Activated CD8-positive, alpha-beta T cell treated with anti-CD3 and anti-CD28 coated beads for 36 hours (primary cell): ENCODE data around the gene DIAPH2. TPM values are rescaled to one million over a fixed set of nuclear protein-coding genes. Genes with fewer than 3 reads are reported as not detected.

Source experiments
- ATAC-seq: fragments of 200-7000 bp; cut with Tn5 transposase; one replicate; pipeline ENCODE4 v1.10.0; 2021; ENCODE audit warnings: mild to moderate bottlenecking, moderate library complexity
- CTCF ChIA-PET: fragments of 350-600 bp; sonication (Branson Sonifier 250); formaldehyde crosslinking; loops from one replicate; lab custom pipeline; 2021; ENCODE audit warnings: antibody characterized with exemption; lab: Charles Lee
- POLR2A ChIA-PET: fragments of 350-600 bp; sonication (Branson Sonifier 250); formaldehyde crosslinking; loops from one replicate; lab custom pipeline; 2021; ENCODE audit warnings: antibody characterized with exemption; lab: Charles Lee
- DNase-seq: peaks from one replicate; pipeline ENCODE4 v3.0.0-alpha.2; 2020
- H3K27ac Mint-ChIP-seq: one replicate; pipeline ENCODE4 v1.8.0; 2021; ENCODE audit warnings: mild to moderate bottlenecking, mixed read lengths
- H3K27me3 Mint-ChIP-seq: one replicate; pipeline ENCODE4 v1.8.0; 2021; ENCODE audit warnings: mixed read lengths
- H3K36me3 Mint-ChIP-seq: one replicate; pipeline ENCODE4 v1.8.0; 2021; ENCODE audit warnings: low read depth, mixed read lengths
- H3K4me1 Mint-ChIP-seq: one replicate; pipeline ENCODE4 v1.8.0; 2021; ENCODE audit warnings: low read depth, mixed read lengths
- H3K4me3 Mint-ChIP-seq: one replicate; pipeline ENCODE4 v1.8.0; 2021; ENCODE audit warnings: mild to moderate bottlenecking, moderate library complexity, mixed read lengths
- H3K9me3 Mint-ChIP-seq: one replicate; pipeline ENCODE4 v1.8.0; 2021; ENCODE audit warnings: mixed read lengths
- intact Hi-C: fragments of 100-400 bp; cut with micrococcal nuclease; formaldehyde crosslinking; loops from one replicate; pipeline ENCODE4 v1.10.0; 2022
- total RNA-seq, 2 experiments: library from RNA; stranded (reverse); gene quantifications; one replicate each; pipeline ENCODE4 v1.2.3, GENCODE V29; 2021
- TF ChIP-seq, protein P1 (sequence below): fragments of 200-600 bp; IDR thresholded peaks from one replicate; pipeline ENCODE4 v1.8.0; 2022; ENCODE audit warnings: antibody characterized with exemption, mild to moderate bottlenecking

DIAPH2 gene
- total RNA-seq, 2 experiments from 2014 or later: 8.1 to 8.5 TPM

- H3K36me3 Mint-ChIP-seq: no peaks in the 10 kb centered on the region
- TF ChIP-seq, protein P1, sequence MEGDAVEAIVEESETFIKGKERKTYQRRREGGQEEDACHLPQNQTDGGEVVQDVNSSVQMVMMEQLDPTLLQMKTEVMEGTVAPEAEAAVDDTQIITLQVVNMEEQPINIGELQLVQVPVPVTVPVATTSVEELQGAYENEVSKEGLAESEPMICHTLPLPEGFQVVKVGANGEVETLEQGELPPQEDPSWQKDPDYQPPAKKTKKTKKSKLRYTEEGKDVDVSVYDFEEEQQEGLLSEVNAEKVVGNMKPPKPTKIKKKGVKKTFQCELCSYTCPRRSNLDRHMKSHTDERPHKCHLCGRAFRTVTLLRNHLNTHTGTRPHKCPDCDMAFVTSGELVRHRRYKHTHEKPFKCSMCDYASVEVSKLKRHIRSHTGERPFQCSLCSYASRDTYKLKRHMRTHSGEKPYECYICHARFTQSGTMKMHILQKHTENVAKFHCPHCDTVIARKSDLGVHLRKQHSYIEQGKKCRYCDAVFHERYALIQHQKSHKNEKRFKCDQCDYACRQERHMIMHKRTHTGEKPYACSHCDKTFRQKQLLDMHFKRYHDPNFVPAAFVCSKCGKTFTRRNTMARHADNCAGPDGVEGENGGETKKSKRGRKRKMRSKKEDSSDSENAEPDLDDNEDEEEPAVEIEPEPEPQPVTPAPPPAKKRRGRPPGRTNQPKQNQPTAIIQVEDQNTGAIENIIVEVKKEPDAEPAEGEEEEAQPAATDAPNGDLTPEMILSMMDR: no peak
- no peaks in the 10 kb centered on the region for H3K27me3 Mint-ChIP-seq
- ChIA-PET CTCF (no interaction called here), POLR2A (no interaction called here)
- no peak overlapping the region for H3K27ac Mint-ChIP-seq
- no peaks in the 10 kb centered on the region for H3K9me3 Mint-ChIP-seq
- no peak overlapping the region for H3K4me3 Mint-ChIP-seq
- intact Hi-C loops: no loop called here
- DNase-seq (no peak), ATAC-seq (no peak)
- H3K4me1 Mint-ChIP-seq: no peaks in the 10 kb centered on the region
Measured at GRCh38 chrX:96703379-96703778, 18.7 kb downstream of the DIAPH2 start.

DNA sequence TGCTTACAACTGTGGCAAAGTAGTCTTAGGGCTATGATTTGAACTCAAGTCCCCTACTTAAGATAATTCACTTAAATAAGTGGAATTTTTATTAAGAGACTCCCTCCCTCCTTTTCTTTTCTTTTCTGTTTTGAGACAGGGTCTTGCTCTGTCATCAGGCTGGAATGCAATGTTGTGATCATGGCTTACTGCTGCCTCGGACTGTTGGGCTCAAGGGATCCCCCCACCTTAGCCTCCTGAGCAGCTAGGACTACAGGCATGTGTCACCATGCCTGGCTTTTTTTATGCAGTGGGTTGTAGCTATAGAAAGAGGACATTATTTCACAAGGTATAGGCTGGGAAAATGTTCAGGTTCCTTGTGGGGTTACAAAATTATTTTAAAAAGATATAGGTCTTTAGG is 19.2 kb downstream of the DIAPH2 start:
- ChIA-PET CTCF (no interaction called here), POLR2A (no interaction called here)
- DNase-seq (no peak), ATAC-seq (no peak)
- Mint-ChIP-seq H3K4me3 (no peak overlapping the region), H3K27ac (no peak overlapping the region), H3K9me3 (no peaks in the 10 kb centered on the region), H3K36me3 (no peaks in the 10 kb centered on the region), H3K27me3 (no peaks in the 10 kb centered on the region), H3K4me1 (no peaks in the 10 kb centered on the region)
- intact Hi-C loops: no loop called here
- TF ChIP-seq, protein P1: no peak

DNA sequence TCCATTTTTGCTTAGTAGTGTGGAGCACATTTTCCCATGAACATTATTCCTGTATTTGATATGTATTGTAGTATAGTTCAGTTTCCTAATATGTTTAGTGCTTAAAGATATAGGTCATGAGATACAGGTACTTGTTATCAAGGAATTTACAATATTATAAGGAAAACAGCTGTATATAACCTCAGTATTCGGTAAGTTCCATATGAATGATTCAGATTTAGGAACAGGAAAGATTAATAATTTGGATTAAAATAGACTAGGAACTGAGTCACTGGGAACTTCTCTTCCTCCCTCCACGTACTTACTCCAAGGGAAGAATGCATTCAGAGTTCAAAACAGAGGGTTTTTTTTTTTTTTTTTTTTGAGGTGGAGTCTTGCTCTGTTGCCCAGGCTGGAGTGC is 20.0 kb downstream of the DIAPH2 start:
- H3K9me3 Mint-ChIP-seq: no peaks in the 10 kb centered on the region
- no peak for DNase-seq
- ChIA-PET CTCF (no interaction called here), POLR2A (no interaction called here)
- H3K4me1 Mint-ChIP-seq: no peaks in the 10 kb centered on the region
- no peak overlapping the region for H3K27ac Mint-ChIP-seq
- intact Hi-C loops: no loop called here
- ATAC-seq: no peak
- H3K27me3 Mint-ChIP-seq: no peaks in the 10 kb centered on the region
- H3K4me3 Mint-ChIP-seq: no peak overlapping the region
- no peaks in the 10 kb centered on the region for H3K36me3 Mint-ChIP-seq
- TF ChIP-seq, protein P1: no peak

- intact Hi-C loops: no loop called here
- DNase-seq (no peak), ATAC-seq (no peak)
- Mint-ChIP-seq H3K4me3 (no peak overlapping the region), H3K36me3 (no peaks in the 10 kb centered on the region), H3K4me1 (no peaks in the 10 kb centered on the region), H3K27me3 (no peaks in the 10 kb centered on the region), H3K27ac (no peak overlapping the region), H3K9me3 (no peaks in the 10 kb centered on the region)
- ChIA-PET POLR2A (no interaction called here), CTCF (no interaction called here)
- TF ChIP-seq, protein P1: no peak
Measured at GRCh38 chrX:96705905-96706304, 21.3 kb downstream of the DIAPH2 start.

DNA sequence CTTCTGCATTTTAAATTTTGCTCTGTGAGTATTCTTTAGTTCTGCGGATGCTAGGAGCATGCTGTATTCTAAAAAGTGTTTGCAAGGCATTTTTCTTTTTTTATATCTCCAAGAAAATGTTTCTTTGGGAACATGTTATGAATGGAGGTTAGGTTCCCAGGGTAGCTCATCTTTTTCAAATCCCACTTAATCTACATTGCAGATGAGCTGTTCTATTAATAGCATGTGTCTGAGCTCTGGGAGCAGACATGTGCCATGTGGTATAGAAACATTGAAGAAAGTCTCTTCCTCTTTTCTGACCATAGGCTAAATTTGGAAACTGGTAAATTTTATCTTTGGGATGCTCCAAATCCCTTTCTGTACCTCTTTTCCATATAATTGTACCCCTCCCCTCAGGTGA is 23.2 kb downstream of the DIAPH2 start:
- DNase-seq: no peak
- Mint-ChIP-seq H3K27ac (no peak overlapping the region), H3K36me3 (no peaks in the 10 kb centered on the region), H3K27me3 (no peaks in the 10 kb centered on the region), H3K4me1 (peaks cover 2% of the 10 kb centered on the region), H3K9me3 (no peaks in the 10 kb centered on the region), H3K4me3 (no peak overlapping the region)
- intact Hi-C loops: no loop called here
- CTCF ChIA-PET: no interaction called here
- ATAC-seq: no peak
- POLR2A ChIA-PET: no interaction called here
- TF ChIP-seq, protein P1: no peak
